ENCODE results near the gene EFTUD2.
A peak's percentile ranks its signal among the peaks of the same experiment; 100 is the strongest.

EFTUD2 gene

DNA sequence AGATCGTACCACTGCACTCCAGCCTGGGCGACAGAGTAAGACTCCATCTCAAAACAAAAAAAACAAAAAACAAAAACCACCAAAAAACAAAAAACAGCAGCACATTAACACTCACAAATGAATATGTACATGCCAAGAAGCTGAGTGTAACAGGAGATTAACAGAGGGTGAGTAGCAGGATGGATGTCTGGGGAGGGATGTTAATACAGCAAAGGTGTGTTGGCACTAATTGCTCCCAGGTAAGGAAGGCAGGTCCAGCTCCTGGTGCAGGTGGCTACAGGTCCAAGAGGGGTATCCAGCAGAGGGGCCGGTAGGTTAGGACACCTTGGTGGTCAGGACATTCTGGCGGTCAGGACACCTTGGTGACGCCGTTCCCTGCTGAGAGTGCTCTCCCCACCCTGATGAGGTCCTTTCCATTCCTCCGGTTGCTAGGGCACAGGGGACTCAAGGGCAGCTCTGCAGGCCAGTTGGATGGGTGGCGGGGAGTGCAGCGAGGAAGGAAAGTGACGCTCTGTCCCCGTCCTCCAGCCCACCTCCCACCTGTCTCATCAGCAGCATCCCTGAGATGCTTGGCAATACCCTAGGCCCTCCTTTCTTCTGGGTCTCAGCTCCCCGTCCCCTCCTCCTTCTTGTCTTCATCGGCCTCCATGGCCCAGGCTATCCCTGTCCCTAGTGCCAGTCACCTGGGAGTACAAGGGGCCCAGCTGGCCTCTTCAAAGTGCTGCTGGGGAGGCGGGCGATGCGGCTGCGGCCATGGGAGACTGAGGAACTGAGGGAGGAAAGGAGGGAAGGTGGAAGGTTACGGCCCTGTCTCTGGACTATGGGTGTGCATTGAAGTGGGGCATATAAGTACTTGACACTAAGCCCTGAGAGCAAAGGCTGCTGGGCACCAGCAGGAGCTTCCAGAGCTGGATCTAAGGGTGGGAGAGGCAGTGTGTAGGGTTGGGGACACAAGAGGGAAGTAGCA, 26.8 kb upstream of the EFTUD2 start:
- DNase-seq = no peak

DNA sequence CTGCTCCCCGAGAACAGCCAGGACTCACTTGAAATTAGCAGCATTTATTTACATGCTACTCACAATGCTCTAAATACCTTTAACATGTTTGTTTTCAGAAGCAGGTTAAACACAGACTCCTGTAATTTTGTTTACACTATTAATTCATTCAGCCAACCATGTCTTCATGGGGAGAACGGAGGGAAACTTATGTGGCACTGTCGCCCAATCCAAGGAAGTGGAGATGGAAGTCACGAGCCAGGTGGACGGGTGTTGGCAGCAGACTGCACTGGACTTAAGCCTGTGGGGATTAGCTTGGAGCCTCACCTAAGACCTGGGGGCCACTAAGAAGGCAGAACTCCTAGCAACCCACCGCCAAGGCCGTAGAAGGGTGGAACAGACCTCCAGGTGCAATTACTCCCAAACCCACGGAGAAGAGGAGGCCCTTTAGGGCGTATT, 24.9 kb upstream of the EFTUD2 start:
- DNase-seq = no peak

DNA sequence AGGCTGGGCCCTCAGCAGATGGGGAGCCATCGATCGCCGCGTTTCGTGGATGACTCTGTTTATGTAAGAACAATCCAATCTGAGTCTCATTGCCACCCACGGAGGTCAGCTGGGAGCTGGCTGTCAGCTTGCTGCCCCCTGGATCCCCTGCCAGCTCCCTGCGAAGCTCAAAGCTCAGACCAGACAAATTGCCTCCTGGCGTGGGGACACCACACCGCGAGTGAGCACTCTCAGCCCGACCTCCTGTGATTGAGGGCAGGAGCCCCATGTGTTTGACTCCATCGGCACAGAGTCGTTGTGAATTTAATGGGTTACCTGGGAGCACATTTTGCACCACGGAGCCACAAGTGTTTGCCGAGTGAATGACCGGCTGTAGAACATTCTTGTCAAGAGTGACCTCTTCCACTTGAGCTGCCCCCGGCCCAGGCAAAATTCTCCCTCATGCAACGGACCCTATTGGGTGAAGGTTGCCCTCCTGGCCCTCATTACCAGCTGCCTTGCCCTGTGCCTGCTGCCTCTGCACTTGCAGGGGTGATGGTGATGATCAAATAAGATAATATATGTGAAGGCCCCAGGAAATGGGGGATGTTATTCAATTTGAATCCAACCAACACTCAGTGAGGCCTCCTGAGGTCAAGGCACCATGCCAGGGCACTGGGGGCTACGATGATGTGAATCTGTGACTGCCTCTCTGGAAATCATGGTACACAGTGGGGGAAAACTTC, 23.7 kb upstream of the EFTUD2 start:
- no peak for DNase-seq

DNA sequence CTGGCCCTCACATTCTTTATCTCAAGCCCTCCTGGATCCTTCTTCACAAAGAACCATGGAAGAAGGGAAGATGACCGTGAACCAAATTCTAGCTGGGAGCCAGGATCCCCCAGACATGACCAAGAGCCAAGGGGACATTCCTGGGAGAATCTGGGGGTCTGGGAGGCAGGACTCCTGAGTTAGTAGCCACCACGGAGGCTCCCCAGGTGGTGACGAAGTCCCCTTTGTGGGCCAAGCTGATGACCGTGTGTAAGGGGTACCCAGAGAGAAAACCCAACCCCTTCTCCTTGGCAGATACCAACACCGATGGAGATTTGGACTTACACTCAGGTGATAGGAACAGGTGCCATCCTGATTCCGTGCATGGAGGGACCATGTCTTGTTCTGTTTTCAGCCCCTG, 22.9 kb upstream of the EFTUD2 start:
- DNase-seq = no peak

DNA sequence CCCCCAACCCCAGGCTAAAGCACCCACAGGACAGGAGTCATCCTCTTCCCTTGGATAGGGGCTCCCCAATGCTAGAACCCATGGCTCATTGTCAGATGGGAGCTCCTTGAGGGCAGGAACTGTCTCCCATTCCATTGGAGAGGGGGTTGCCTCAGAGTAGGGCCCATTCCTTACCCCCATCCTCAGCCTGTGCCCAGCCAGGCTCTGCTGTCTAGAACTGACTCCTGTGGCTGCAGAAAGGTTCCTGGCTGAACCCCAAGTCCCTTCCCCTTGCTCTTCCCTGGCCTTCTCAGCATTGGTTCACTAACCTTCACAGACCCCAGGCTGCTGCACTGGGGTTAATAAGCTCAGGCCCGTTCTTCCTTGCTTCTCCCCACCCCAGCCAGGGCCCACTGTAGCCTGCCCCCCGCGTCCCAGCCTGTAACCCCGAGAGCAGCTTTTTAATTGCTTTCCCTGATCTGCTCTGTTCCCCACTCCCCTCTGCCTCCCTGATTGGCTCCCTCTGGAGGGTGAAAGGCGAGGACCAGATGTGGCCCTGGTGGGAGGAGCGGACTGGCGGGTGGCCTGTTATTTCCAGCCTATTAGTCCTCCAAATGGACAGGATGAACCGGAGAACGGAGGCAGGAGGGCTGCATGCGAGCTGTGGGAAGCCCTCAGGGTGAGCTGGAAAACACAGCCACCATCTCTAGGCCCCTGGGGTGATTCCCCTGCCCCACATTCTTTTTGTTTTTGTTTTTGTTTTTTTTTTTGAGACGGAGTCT, 22.1 kb upstream of the EFTUD2 start:
- DNase-seq = no peak

DNA sequence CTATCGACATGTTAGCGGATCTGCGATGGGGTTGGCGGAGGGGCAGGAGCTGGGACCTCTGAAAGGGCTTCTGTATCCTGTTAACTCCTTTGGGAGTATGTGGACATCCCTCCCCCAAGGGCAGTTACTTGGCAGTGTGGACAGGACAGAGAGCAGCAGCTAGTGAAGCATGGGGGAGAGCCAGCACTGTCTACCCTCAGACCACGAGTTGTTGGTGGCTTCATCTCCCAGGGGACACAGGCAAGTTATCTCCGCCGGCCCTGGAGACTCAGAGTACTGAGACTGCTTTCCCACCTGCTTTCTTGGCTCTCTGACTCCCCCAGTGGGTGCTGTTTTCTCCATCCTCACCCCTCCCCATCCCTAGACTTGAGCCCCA, 21.3 kb upstream of the EFTUD2 start:
- DNase-seq = no peak

DNA sequence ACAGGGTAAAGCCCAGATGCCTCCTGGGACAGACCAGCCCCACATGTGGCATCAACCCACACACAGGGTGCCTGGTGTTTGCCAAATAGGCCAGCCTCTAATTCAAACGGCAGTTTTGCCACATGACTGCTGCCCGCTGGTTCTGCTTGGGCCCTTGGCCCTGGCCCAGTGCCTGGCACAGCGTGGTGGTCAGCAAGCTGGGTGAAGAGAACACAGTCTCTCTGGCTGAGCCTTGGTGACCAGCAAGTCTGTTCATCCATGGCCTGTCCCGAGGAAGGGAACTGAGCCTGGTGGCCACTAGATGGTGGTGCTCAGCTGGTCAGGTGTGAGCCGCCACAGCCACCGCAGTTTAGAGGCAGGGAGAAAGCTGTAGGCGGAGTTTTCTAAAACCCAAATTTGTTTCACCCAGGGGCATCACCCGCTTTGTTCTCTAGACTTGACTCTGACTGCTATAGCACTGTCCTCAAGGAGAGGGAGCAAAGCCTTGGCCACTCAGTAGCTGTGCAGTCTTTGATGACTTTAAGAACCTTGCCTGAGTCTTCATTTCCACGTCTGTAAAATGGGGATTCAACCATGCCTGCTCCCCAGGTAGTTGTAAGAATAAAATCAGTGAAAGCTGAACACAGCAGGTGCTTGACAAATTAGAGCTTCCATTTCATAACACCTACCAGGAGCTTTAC, 20.8 kb upstream of the EFTUD2 start:
- DNase-seq = peak; percentile 43

DNA sequence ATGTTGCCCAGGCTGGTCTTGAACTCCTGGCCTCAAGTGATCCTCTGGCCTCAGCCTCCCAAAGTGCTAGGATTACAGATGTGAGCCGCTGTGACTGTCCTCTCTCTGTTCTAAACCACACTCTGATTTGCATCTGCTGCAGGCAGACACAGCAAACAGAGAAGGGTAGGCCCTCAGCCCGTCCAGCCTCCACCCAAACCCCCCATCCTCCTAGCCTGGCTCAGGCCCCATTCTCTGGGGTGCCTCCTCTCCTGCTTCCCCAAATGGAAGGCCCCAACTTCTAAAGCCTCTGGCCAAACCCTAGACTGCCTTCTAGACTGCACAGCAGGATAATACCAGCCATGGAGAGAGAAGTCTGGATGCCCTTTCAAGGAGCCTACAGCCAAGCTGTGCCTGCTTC, 20.2 kb upstream of the EFTUD2 start:
- no peak for DNase-seq

DNA sequence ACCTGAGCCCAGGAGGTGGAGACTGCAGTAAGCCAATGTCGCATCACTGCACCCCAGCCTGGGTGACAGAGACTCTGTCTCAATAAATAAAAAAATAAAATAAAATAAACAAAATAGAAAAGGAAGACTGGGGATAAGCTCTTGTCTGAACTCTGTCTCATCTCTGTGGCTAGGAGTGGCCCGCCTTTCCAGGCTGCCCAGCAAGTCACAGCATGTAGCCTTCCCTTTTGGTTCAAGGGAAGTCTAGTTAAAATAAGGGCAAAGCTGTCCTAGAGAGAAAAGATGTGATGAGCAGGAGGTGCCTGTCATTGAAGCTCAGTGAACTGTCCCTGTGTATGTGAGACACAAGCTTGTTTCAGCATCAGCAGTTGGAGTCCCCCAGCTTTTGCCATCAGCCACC, 18.8 kb upstream of the EFTUD2 start:
- DNase-seq = no peak

DNA sequence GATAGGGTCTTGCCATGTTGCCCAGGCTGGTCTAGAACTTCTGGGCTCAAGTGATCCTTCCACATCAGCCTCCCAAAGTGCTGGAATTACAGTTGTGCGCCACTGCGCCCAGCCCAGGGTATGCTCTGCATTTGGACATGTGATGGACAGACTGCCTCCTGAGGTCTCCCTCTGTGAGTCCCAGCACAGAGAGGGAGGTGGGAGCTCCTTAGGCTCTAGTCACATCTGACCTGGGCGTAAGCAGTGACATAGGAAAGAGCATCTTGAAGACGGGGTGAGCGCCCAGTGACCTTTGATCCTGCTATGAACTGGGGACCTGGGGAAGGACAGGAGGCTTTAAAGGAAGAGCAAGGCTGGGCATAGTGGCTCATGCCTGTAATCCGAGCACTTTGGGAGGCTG, 18.2 kb upstream of the EFTUD2 start:
- no peak for DNase-seq

DNA sequence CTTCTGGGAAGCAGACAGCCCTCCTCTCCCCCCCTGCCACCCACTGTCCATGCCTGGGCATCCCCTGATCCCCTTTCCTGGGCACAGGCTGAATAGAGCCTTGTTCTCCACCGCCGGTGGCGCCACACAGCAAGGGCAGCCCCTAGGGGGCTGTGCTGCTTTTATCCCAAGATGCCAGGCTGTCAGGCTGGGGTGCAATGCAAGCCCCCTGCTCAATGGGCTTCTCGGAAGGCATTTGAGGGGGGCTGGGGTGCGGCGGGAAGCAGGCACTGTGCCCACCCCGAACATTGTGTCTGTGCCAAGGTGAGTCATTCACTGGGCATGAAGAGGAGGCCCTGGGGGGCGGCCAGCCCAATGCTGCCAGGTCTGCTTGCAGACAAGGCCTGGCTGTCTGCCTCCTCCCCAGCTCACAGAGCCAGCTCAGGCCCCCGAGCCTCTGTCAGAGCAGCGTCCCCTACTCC, 17.6 kb upstream of the EFTUD2 start:
- peak; percentile 91 for DNase-seq

DNA sequence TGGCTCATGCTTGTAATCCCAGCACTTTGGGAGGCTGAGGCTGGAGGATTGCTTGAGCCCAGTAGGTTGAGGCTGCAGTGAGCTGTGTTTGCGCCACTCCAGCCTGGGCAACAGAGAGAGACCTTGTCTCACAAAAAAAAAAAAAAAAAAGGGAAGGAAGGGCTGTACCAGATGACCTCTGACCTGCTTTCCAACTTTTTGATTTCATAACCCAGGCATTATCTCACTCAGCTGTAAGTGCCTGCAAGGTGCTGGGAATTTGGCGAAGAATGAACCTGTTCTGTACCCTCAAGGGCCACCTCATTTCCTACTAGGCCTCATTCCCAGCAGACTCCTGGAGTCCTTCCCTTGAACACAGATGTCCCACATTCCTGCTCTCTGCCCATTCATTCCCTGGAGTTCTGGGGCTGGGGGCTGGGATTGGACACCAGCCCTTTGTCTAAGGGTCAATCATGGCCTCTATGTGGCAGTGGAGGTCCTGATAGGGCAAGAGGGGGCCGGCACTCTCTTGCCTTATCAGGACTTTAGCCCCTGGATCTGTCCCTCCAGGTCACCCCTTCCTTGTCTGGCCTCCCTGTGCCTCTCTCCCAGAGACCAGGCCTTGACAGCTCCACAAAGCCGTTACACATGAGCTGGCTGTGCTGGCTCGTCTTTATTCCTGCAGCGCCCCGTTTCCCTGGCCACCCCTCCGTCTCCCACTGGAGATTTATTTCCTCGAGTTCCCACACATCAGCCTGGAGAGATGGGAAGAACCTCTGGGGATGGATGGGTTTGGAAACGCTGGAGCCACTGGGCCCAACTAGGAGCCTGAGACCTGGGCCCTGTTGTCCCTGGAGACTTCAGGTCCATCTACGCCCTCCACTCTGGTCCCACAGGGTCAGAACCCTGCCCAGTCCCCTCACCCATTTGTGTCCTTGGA, 16.9 kb upstream of the EFTUD2 start:
- peak; percentile 65 for DNase-seq

DNA sequence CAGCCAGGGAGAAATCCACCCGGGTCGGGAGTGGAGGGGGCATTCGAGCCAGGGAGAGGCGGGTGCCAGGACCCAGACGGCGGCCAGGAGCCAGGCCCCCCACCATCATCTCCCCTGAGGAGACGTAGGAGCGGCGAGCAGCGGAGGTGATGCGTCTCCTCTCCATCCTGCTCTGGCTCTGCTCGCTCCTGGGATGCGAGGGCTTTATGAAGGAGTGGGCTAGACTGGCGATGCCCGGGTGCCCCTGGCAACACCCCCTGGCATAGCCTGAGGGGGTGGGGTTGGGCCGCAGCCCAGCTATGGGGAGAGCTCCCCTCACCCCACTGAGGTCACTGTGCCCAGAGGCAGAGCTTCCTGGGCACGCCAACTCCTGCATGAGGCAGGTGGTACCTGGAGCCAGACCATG, 16.1 kb upstream of the EFTUD2 start, which contains the start of gene GFAP:
Gene GFAP, minus strand, starts transcription at position 180 of the 406 bp plus-strand sequence. Its CDS starts 14 bp downstream, at position 166.
- peak; percentile 60 for DNase-seq

DNA sequence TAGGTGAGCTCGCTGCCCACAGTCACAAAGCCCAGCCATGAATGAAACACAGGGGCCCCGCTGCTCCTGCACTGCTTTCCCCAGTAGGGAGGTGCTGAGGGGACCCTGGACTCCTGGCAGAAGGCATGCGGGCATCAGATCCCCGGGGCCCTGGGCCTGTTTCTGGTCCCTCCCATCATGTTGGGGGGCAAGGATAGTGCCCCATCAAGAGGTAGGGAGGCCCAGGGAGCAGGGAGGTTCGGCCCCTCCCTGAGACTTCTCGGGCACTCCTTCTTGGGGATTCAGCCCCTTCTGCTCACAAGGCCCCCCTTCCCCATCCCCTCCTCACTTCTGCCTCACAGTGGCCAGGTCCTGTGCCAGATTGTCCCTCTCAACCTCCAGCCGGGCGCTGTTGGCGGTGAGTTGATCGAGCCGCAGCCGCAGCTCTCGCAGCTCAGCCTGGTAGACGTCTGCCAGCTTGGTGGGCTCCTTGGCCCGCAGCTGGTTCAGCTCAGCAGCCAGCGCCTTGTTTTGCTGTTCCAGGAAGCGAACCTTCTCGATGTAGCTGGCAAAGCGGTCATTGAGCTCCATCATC, 15.5 kb upstream of the EFTUD2 start:
- peak; percentile 60 for DNase-seq

DNA sequence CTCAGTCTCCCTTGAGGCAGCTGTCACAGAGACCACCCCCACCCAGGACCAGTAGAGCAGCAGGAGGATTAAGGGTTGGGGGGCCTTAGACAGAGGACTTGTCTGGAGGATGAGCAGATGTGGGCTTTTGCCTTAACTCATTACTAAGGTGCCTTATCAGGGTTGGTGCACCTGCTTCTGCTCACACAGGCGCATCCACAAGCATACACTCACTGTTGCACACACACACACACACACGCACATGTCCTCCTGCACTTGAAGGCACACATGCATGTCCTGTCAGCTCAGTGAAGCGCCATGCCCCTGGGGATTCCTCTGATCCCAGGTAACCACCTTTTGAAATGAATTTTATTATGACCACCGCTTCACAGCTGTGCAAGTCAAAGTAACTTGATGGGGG, 14.9 kb upstream of the EFTUD2 start:
- no peak for DNase-seq

DNA sequence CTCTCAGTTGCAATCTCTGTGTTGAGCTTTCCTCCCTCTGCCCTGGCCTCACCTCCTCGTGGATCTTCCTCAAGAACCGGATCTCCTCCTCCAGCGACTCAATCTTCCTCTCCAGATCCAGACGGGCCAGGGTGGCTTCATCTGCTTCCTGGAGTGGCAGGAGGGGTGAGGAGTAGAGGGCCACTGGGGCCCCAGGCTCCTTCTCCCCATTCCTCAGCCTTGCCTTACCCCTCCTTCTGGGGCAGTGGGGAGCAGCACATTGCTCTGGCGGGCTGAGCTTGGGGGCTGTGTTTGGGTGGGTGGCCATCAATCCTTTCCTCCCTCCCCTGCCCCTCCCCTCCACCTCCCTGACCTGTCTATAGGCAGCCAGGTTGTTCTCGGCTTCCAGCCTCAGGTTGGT, 14.4 kb upstream of the EFTUD2 start:
- no peak for DNase-seq

DNA sequence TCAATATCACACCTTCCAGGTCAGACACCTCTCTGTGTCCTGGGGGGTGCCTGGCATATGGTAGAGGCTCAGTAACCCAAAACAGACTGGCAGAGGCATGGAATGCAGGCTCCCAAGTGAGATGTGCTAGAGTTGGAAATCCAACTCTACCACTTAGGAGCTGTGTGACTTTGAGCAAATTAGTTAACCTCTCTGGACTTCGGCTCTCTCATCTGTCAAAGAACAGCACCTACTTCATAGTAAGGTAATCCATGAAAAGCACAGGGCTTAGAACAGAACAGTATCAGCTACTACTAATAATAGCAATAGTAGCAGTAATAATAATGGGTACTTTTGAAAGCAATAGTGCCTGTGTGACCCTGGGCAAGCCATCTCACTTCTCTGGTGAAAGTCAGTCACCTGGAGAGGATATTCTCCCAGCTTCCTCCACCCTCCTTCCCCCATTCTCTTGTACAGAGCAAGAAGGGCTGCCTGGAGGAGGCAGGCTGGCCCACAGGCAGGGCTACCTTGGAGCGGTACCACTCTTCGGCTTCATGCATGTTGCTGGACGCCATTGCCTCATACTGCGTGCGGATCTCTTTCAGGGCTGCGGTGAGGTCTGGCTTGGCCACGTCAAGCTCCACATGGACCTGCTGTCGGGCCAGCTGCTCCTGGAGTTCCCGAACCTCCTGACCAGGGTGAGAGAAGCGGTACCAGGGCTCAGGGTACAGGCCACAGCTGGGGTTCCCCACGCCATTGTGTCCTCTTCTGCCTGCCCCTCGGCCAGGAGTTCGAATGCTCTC, 13.7 kb upstream of the EFTUD2 start:
- DNase-seq = no peak

DNA sequence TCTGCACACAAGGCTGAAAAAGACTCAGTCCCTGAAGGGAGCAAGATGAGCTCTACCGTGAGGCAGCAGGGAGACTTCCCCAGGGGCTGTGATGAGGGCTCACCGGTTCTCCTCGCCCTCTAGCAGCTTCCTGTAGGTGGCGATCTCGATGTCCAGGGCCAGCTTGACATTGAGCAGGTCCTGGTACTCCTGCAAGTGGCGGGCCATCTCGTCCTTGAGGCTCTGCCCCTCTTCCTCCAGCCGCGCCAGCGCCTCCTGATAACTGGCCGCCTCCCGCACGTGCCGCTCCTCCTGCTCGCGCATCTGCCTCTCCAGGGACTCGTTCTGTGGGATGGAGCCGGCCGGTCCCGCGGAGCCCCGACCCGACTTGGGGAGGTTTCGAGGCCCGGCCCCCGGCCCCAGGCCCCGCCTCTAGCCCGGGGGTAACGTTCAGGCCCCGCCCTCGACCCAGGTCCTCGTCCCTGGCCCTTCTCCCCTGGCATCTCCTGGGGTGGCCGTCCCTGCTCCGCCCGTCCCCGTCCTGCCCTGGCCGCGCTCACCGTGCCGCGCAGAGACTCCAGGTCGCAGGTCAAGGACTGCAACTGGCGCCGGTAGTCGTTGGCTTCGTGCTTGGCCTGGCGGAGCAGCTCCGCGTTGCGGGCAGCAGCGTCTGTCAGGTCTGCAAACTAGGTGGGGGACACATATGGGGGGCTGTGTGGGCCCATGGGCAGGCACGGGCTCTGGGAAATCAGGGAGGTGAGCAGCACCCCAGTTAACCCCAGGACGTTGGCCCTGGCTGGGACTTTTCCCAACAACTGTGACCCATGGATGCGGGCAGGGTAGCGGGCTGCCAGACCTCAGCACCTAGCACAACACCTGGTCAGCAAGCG, 12.1 kb upstream of the EFTUD2 start:
- no peak for DNase-seq
